OCI-LY1 (cell line): ENCODE results near the gene LHFPL2.

Experiments
- EZH2 ChIP-seq: fragments of 200-600 bp; sonication (generic), shearing (Covaris generic); IDR thresholded peaks from 2 replicates; pipeline ENCODE4 v1.8.0; 2017; ENCODE audit warnings: borderline replicate concordance, mixed run types, mild to moderate bottlenecking, antibody characterized with exemption, low read length, moderate library complexity, mixed read lengths
- TF ChIP-seq, protein P1 (sequence below): fragments of 200-600 bp; sonication (generic), shearing (Covaris generic); IDR thresholded peaks from 2 replicates; pipeline ENCODE4 v1.5.1; 2017; ENCODE audit warnings: mild to moderate bottlenecking, antibody characterized with exemption, low read length, moderate library complexity, mixed read lengths

DNA sequence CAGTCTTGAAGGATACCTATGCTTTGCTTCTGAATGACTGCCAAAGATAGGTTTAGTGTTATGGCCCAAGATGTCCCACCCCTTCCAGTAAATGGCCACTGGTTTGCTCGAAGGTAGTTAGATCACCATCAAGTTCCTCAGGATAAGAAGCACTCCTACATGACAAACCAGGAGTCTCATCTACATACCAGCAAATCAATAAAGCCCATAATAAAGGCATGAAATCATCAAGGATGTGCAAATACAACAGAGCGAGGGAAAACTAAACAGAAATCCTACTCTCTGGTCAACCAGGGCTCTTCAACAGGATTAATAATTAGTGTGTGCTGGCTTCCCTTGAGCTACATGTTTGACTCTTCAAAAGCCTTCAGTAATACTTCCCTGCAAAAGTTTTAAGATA lies 141.0 kb downstream of the LHFPL2 start:
- TF ChIP-seq, protein P1, sequence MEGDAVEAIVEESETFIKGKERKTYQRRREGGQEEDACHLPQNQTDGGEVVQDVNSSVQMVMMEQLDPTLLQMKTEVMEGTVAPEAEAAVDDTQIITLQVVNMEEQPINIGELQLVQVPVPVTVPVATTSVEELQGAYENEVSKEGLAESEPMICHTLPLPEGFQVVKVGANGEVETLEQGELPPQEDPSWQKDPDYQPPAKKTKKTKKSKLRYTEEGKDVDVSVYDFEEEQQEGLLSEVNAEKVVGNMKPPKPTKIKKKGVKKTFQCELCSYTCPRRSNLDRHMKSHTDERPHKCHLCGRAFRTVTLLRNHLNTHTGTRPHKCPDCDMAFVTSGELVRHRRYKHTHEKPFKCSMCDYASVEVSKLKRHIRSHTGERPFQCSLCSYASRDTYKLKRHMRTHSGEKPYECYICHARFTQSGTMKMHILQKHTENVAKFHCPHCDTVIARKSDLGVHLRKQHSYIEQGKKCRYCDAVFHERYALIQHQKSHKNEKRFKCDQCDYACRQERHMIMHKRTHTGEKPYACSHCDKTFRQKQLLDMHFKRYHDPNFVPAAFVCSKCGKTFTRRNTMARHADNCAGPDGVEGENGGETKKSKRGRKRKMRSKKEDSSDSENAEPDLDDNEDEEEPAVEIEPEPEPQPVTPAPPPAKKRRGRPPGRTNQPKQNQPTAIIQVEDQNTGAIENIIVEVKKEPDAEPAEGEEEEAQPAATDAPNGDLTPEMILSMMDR = no peak
- TF ChIP-seq EZH2 = no peak
